Colonic mucosa (tissue), 4 donors: ENCODE data around the gene PFN2. TPM values are rescaled to one million over a fixed set of nuclear protein-coding genes. Genes with fewer than 3 reads are reported as not detected.
A peak's percentile ranks its signal among the peaks of the same experiment; 100 is the strongest.
"Not testable (repeated sequence)": the region's sequence is repeated elsewhere in the genome, so short reads cannot be mapped to it uniquely, and the experiment has no call there.

Source experiments
- DNase-seq: peaks from one replicate; pipeline ENCODE4 v3.0.0-alpha.2; 2020
- H3K27ac ChIP-seq: fragments of 200-600 bp; one replicate; pipeline ENCODE4 v1.8.0; 2021
- H3K27me3 ChIP-seq: fragments of 200-600 bp; one replicate; pipeline ENCODE4 v1.8.0; 2021
- H3K36me3 ChIP-seq: fragments of 200-600 bp; one replicate; pipeline ENCODE4 v1.8.0; 2021
- H3K4me1 ChIP-seq: fragments of 200-600 bp; one replicate; pipeline ENCODE4 v1.8.0; 2021; ENCODE audit warnings: mild to moderate bottlenecking
- H3K4me3 ChIP-seq: fragments of 200-600 bp; one replicate; pipeline ENCODE4 v1.8.0; 2021
- H3K9ac ChIP-seq, 2 donors: one replicate each; pipeline ENCODE4 v1.7.0; 2013; ENCODE audit warnings: control low read depth in 2 of 2, low read depth in 2 of 2, low read length in 2 of 2
- H3K9me3 ChIP-seq: fragments of 200-600 bp; one replicate; pipeline ENCODE4 v1.8.0; 2021
- intact Hi-C: fragments of 100-400 bp; cut with DNase I; formaldehyde crosslinking; loops from one replicate; pipeline ENCODE4 v1.14.1; 2022
- total RNA-seq, 2 donors: library from RNA; stranded (reverse); fragmentation: NEBNext Ultra II Directional in 1 of 2; extraction: Animal tissue kit (Norgen Biotek cat#: 25700) in 1 of 2; gene quantifications; one replicate each; pipeline ENCODE4 v1.2.1, GENCODE V29; 2021
- TF ChIP-seq, protein P1 (sequence below): fragments of 200-600 bp; IDR thresholded peaks from one replicate; pipeline ENCODE4 v1.8.0; 2022; ENCODE audit warnings: antibody characterized with exemption, mild to moderate bottlenecking
- donor health status: healthy.
- donor health status: DM: no; HTN: no; CAD: no.
- donor health status: DM: no; HTN: no; CAD: no.

The PFN2 gene
- total RNA-seq, 2 donors from 2014 or later, result 35.7 to 40.3 TPM

GRCh38 chr3:149942409-149942808, 28.3 kb downstream of the PFN2 start:
- no peaks in the 10 kb centered on the region for H3K4me1 ChIP-seq
- H3K36me3 ChIP-seq, result no peaks in the 10 kb centered on the region
- no peak overlapping the region for H3K27ac ChIP-seq
- intact Hi-C loops, result no loop called here
- no peaks in the 10 kb centered on the region for H3K9me3 ChIP-seq
- H3K9ac ChIP-seq, result no peak overlapping the region
- H3K4me3 ChIP-seq, result no peak overlapping the region
- DNase-seq, result no peak
- TF ChIP-seq, protein P1, sequence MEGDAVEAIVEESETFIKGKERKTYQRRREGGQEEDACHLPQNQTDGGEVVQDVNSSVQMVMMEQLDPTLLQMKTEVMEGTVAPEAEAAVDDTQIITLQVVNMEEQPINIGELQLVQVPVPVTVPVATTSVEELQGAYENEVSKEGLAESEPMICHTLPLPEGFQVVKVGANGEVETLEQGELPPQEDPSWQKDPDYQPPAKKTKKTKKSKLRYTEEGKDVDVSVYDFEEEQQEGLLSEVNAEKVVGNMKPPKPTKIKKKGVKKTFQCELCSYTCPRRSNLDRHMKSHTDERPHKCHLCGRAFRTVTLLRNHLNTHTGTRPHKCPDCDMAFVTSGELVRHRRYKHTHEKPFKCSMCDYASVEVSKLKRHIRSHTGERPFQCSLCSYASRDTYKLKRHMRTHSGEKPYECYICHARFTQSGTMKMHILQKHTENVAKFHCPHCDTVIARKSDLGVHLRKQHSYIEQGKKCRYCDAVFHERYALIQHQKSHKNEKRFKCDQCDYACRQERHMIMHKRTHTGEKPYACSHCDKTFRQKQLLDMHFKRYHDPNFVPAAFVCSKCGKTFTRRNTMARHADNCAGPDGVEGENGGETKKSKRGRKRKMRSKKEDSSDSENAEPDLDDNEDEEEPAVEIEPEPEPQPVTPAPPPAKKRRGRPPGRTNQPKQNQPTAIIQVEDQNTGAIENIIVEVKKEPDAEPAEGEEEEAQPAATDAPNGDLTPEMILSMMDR, result no peak
- H3K27me3 ChIP-seq, result no peaks in the 10 kb centered on the region

DNA sequence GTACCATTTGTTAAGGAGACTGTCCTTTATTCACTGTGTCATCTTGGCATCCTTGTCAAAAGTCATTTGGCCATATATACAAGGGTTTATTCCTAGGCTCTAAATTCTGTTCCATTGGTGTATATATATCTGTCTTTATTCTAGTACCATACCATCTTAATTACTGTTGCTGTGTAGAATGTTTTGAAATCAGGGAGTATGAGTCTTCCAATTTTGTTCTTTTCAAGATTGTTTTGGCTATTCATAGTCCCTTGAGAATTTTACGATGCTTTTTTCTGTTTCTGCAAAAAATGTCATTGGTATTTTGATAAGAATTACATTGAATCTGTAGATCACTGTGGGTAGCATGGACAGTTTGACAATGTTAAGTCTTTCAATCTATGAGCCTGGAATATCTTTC, 28.7 kb downstream of the PFN2 start:
- no peak overlapping the region for H3K4me3 ChIP-seq
- intact Hi-C loops, result no loop called here
- no peaks in the 10 kb centered on the region for H3K36me3 ChIP-seq
- H3K9ac ChIP-seq, result no peak overlapping the region
- no peaks in the 10 kb centered on the region for H3K9me3 ChIP-seq
- H3K4me1 ChIP-seq, result no peaks in the 10 kb centered on the region
- no peak for DNase-seq
- H3K27me3 ChIP-seq, result no peaks in the 10 kb centered on the region
- H3K27ac ChIP-seq, result no peak overlapping the region
- TF ChIP-seq, protein P1, result no peak

DNA sequence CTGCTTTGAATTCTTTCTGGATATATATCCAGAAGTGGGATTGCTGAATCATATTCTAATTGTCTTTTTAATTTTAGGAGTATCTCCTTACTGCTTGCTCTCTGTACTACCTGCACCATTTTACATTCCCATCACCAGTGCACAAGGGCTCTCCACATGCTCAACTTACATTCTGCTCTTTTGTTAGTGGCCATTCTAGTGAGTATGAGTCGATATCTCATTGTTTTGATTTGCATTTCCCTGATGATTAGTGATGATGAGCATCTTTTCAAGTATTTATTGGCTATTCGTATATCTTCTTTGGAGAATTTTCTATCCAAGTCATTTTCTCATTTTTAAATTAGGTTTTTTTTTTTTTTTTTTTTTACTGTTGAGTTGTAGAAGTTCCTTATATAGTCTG, 29.5 kb downstream of the PFN2 start:
- TF ChIP-seq, protein P1, result no peak
- Histone ChIP-seq H3K4me1 (no peaks in the 10 kb centered on the region), H3K36me3 (no peaks in the 10 kb centered on the region), H3K27ac (no peak overlapping the region), H3K9me3 (no peaks in the 10 kb centered on the region), H3K9ac (no peak overlapping the region), H3K4me3 (no peak overlapping the region), H3K27me3 (no peaks in the 10 kb centered on the region)
- intact Hi-C loops, result no loop called here
- no peak for DNase-seq

- H3K4me1 ChIP-seq, H3K36me3 ChIP-seq, H3K27ac ChIP-seq, H3K4me3 ChIP-seq, intact Hi-C loops, H3K9ac ChIP-seq, H3K9me3 ChIP-seq, DNase-seq, H3K27me3 ChIP-seq: not testable (repeated sequence)
Measured at GRCh38 chr3:149938392-149939055, 32.2 kb downstream of the PFN2 start.

GRCh38 chr3:149936812-149937230, 33.9 kb downstream of the PFN2 start:
- Histone ChIP-seq H3K9me3 (no peaks in the 10 kb centered on the region), H3K4me3 (no peak overlapping the region), H3K27ac (no peak overlapping the region), H3K9ac (no peak overlapping the region), H3K4me1 (no peaks in the 10 kb centered on the region), H3K36me3 (no peaks in the 10 kb centered on the region), H3K27me3 (no peaks in the 10 kb centered on the region)
- TF ChIP-seq, protein P1, result peak; percentile 60
- peak; percentile 46 for DNase-seq
- intact Hi-C loops, result loop anchor here (2.0 kb wide), 1 partner anchor 284 kb away; no protein-coding TSS in a partner anchor

- DNase-seq, result no peak
- intact Hi-C loops, result no loop called here
- H3K4me3 ChIP-seq, result no peak overlapping the region
- TF ChIP-seq, protein P1, result no peak
- no peak overlapping the region for H3K9ac ChIP-seq
- H3K27ac ChIP-seq, result no peak overlapping the region
- no peaks in the 10 kb centered on the region for H3K4me1 ChIP-seq
- no peaks in the 10 kb centered on the region for H3K9me3 ChIP-seq
- no peaks in the 10 kb centered on the region for H3K36me3 ChIP-seq
- H3K27me3 ChIP-seq, result no peaks in the 10 kb centered on the region
Measured at GRCh38 chr3:149934524-149934923, 36.2 kb downstream of the PFN2 start.
